ENCODE measurements around the gene DSCAML1. TPM values are rescaled to one million over a fixed set of nuclear protein-coding genes. Genes with fewer than 3 reads are reported as not detected.

Gene DSCAML1
- total and polyA plus RNA-seq, 10 of the 15 experiments (the other 5 are each of a cell fraction or from before 2014, with no cell fraction given) = 0.03 to 0.18 (median 0.06) TPM; not detected in 1

- Histone ChIP-seq H3K79me2 (ENCODE audit: control insufficient read depth, insufficient read depth, low read length) (no peaks in the 10 kb centered on the region), H3K9ac (ENCODE audit: control insufficient read depth, insufficient read depth, low read length) (no peak overlapping the region), H3K4me1 (ENCODE audit: control insufficient read depth, insufficient read depth, low read length) (no peaks in the 10 kb centered on the region), H3K36me3 (ENCODE audit: control insufficient read depth in 2 of 2, insufficient read depth in 2 of 2, low read length in 1 of 2) (no peaks in the 10 kb centered on the region), H2AFZ (ENCODE audit: control insufficient read depth, low read depth, low read length) (no peak overlapping the region), H3K27ac (ENCODE audit: control insufficient read depth, insufficient read depth) (no peak overlapping the region), H3K4me3 (no peak overlapping the region), H3K9me3 (replicated peaks; ENCODE audit: control insufficient read depth, insufficient read depth, low read length) (no peaks in the 10 kb centered on the region), H4K20me1 (ENCODE audit: control insufficient read depth, insufficient read depth) (no peaks in the 10 kb centered on the region), H3K4me2 (ENCODE audit: control insufficient read depth, insufficient read depth) (no peak overlapping the region), H3K27me3 (replicated peaks in 1 of 2; ENCODE audit: control insufficient read depth in 2 of 2, insufficient read depth in 2 of 2, low read length in 1 of 2) (peaks cover 5 to 8% of the 10 kb centered on the region in 2 experiments)
- intact Hi-C loops (cut with micrococcal nuclease; ENCODE audit: unreplicated experiment) = no loop called here
- FAIRE-seq (no peak), DNase-seq (ENCODE audit: low read depth, low spot score) (no peak), ATAC-seq (no peak; the same call in 2 of the 3 replicates)
- 10% methylated on average over 3 of the region's 3 CpGs for WGBS (ENCODE audit: insufficient coverage, insufficient replicate concordance, low lambda C conversion rate, missing lambda C conversion rate)
- RAD21 ChIA-PET (ENCODE audit: unreplicated experiment) = interaction anchor here (0.7 to 1.5 kb wide), 4 partner anchors 9 to 255 kb away, joined by 3 to 5 read pairs (median 3); no protein-coding TSS in a partner anchor
- POLR2A ChIA-PET = interaction anchor here (0.5 to 0.6 kb wide), 2 partner anchors 8 to 146 kb away, joined by 3 to 4 read pairs; no protein-coding TSS in a partner anchor
- SMC1A ChIA-PET (ENCODE audit: uncharacterized antibody, unreplicated experiment) = interaction anchor here (0.7 to 1.5 kb wide), 4 partner anchors 10 to 266 kb away, joined by 3 to 6 read pairs (median 4); no protein-coding TSS in a partner anchor
- no TSS peak for BruUV-seq (replicated peaks)
- in situ Hi-C loops (cut with MboI) = no loop called here
- 0 out of 4 replicates have a peak, but pooled peaks of 1 of the 2 experiments have one; percentile 6 for TF ChIP-seq IKZF2 (IDR thresholded peaks at IDR 0.05)
- TF ChIP-seq TBL1XR1 (IDR thresholded peaks at IDR 0.05; ENCODE audit: low read depth, low read length) = no peak
- CTCF ChIA-PET = interaction anchor here (1.1 to 1.5 kb wide), 4 partner anchors 10 to 253 kb away, joined by 3 to 7 read pairs (median 3); no protein-coding TSS in a partner anchor
Measured at GRCh38 chr11:117679461-117679860, 117.6 kb downstream of the DSCAML1 start.

- ChIA-PET RAD21 (ENCODE audit: unreplicated experiment) (interaction anchor here (0.7 to 1.5 kb wide), 2 partner anchors 61 to 253 kb away, joined by 3 to 5 read pairs; no protein-coding TSS in a partner anchor), POLR2A (interaction anchor here (0.5 to 0.6 kb wide), 2 partner anchors 8 to 145 kb away, joined by 3 to 4 read pairs; no protein-coding TSS in a partner anchor), CTCF (interaction anchor here (1.1 to 1.5 kb wide), 4 partner anchors 11 to 252 kb away, joined by 3 to 7 read pairs (median 3); no protein-coding TSS in a partner anchor), SMC1A (ENCODE audit: uncharacterized antibody, unreplicated experiment) (no interaction called here)
- WGBS (ENCODE audit: insufficient coverage, insufficient replicate concordance, low lambda C conversion rate, missing lambda C conversion rate) = 20% methylated on average over 18 of the region's 18 CpGs
- no peaks in the 10 kb centered on the region for H3K36me3 ChIP-seq (ENCODE audit: control insufficient read depth in 2 of 2, insufficient read depth in 2 of 2, low read length in 1 of 2)
- no peak for DNase-seq (ENCODE audit: low read depth, low spot score)
- H3K9me3 ChIP-seq (replicated peaks; ENCODE audit: control insufficient read depth, insufficient read depth, low read length) = no peaks in the 10 kb centered on the region
- BruUV-seq (replicated peaks) = no TSS peak
- no peaks in the 10 kb centered on the region for H3K79me2 ChIP-seq (ENCODE audit: control insufficient read depth, insufficient read depth, low read length)
- FAIRE-seq = no peak
- H3K27ac ChIP-seq (ENCODE audit: control insufficient read depth, insufficient read depth) = no peak overlapping the region
- in situ Hi-C loops (cut with MboI) = no loop called here
- H3K4me1 ChIP-seq (ENCODE audit: control insufficient read depth, insufficient read depth, low read length) = no peaks in the 10 kb centered on the region
- no peak overlapping the region for H3K4me2 ChIP-seq (ENCODE audit: control insufficient read depth, insufficient read depth)
- H3K27me3 ChIP-seq (replicated peaks in 1 of 2; ENCODE audit: control insufficient read depth in 2 of 2, insufficient read depth in 2 of 2, low read length in 1 of 2) = peaks cover 5 to 8% of the 10 kb centered on the region in 2 experiments
- no peaks in the 10 kb centered on the region for H4K20me1 ChIP-seq (ENCODE audit: control insufficient read depth, insufficient read depth)
- no peak overlapping the region for H3K4me3 ChIP-seq
- peak; percentile 89 for ATAC-seq
- H3K9ac ChIP-seq (ENCODE audit: control insufficient read depth, insufficient read depth, low read length) = no peak overlapping the region
- intact Hi-C loops (cut with micrococcal nuclease; ENCODE audit: unreplicated experiment) = no loop called here
- no peak overlapping the region for H2AFZ ChIP-seq (ENCODE audit: control insufficient read depth, low read depth, low read length)
- TF ChIP-seq SIN3A (IDR thresholded peaks at IDR 0.05; ENCODE audit: low read depth, low read length) = no peak
- TF ChIP-seq NFYA (IDR thresholded peaks at IDR 0.05; ENCODE audit: borderline replicate concordance, low read depth, low read length) = no peak
- peak in 1 of 2 experiments; percentile 18; a peak in 2 of 4 replicates for TF ChIP-seq IKZF2 (IDR thresholded peaks at IDR 0.05)
- TF ChIP-seq PKNOX1 (IDR thresholded peaks at IDR 0.05) = no peak
- peak; percentile 31; the same call in 1 of the 2 replicates for TF ChIP-seq IKZF1 (conservative IDR thresholded peaks at IDR 0.05)
- TF ChIP-seq MEF2B (IDR thresholded peaks at IDR 0.05; ENCODE audit: partially characterized antibody, poor library complexity, severe bottlenecking) = peak; percentile 53
- TF ChIP-seq TBL1XR1 (IDR thresholded peaks at IDR 0.05; ENCODE audit: low read depth, low read length) = no peak
- no peak for TF ChIP-seq SIX5 (IDR thresholded peaks at IDR 0.05; ENCODE audit: low read depth, low read length, severe bottlenecking)
- 0 out of 4 replicates have a peak, but pooled peaks of 1 of the 2 experiments have one; percentile 6 for TF ChIP-seq BHLHE40 (IDR thresholded peaks at IDR 0.05; ENCODE audit: borderline replicate concordance in 1 of 2, low read depth in 2 of 2, low read length in 1 of 2)
Measured at GRCh38 chr11:117678658-117679406, 118.2 kb downstream of the DSCAML1 start.

All from GM12878 (cell line).